Measurements from ENCODE around the gene PTTG2. TPM values are rescaled to one million over a fixed set of nuclear protein-coding genes. Genes with fewer than 3 reads are reported as not detected.

PTTG2 gene
- polyA plus RNA-seq, 3 donors = not detected

- WGBS, 3 donors = 33 to 55% (median 33%) methylated on average over 11 of the region's 11 CpGs
- no peak overlapping the region for H3K27ac ChIP-seq (ENCODE audit: low read depth, low read length)
These were observed 18.2 kb downstream of the PTTG2 start for GRCh38 chr4:37978248-37978924.

- H3K27ac ChIP-seq (ENCODE audit: low read depth, low read length) = no peak overlapping the region
These were observed 20.0 kb downstream of the PTTG2 start for GRCh38 chr4:37980246-37980645.

GRCh38 chr4:37981425-37981824 is 21.2 kb downstream of the PTTG2 start:
- H3K27ac ChIP-seq (ENCODE audit: low read depth, low read length) = no peak overlapping the region
- WGBS, 3 donors = 65 to 82% (median 80%) methylated on average over 4 of the region's 4 CpGs

More at GRCh38 chr4:37980246-37980645, 20.0 kb downstream of the PTTG2 start:
- WGBS, 3 donors = 90 to 100% (median 95%) methylated on average over 1 of the region's 1 CpG

- WGBS, 3 donors = 52 to 75% (median 70%) methylated on average over 7 of the region's 7 CpGs
- no peak overlapping the region for H3K27ac ChIP-seq (ENCODE audit: low read depth, low read length)
These were observed 21.9 kb downstream of the PTTG2 start for GRCh38 chr4:37981844-37982720.

DNA sequence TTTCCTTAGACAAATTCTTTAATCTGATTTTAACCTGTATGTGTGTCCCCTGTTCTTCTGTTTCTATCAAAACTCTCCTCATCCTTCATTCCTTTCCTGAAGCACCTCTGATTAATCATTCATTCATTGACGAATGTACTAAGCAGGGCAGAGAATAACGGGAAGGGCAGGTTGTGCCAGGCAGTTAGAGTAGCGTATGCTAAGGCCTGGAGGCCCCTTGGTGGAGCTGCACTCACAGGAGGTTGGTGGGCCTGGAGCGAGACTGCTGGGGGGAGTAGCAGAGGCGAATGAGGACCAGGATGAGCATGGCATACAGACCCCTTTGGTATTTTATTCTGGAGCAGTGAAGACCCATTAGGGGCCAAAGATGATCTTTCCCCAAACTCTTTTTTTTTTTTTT is 22.5 kb downstream of the PTTG2 start:
- 75 to 84% (median 79%) methylated on average over 5 of the region's 5 CpGs for WGBS, 3 donors
- no peak overlapping the region for H3K27ac ChIP-seq (ENCODE audit: low read depth, low read length)

GRCh38 chr4:37983951-37984350 is 23.8 kb downstream of the PTTG2 start:
- 97 to 100% (median 98%) methylated on average over 1 of the region's 1 CpG for WGBS, 3 donors
- H3K27ac ChIP-seq (ENCODE audit: low read depth, low read length) = no peak overlapping the region

DNA sequence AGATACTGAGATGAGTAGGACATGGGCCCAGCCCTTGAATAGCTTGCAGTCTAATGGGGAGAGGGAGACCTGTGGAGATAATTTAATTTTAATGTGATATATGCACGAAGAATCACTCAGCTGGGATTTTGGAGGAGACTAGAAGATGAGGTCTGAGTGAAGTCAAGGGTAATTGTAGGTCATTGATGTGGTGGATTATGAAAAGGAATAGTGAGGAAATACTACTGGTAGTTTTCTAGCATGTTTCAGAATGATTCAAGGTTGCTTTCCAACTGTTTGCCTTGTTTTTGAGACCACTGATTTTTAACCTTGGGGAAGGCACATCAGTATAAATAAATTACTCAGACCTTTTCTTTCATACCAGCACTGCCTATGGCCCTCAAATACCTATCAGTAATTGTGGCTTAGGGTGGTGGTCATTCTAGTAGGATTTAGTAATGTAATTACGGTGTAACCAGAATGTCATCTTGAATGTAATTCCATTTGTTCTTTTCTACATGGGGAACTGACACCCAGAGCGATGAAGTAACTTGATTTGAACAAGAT is 25.6 kb downstream of the PTTG2 start:
- WGBS, 3 donors = 54 to 94% (median 86%) methylated on average over 3 of the region's 3 CpGs
- no peak overlapping the region for H3K27ac ChIP-seq (ENCODE audit: low read depth, low read length)

DNA sequence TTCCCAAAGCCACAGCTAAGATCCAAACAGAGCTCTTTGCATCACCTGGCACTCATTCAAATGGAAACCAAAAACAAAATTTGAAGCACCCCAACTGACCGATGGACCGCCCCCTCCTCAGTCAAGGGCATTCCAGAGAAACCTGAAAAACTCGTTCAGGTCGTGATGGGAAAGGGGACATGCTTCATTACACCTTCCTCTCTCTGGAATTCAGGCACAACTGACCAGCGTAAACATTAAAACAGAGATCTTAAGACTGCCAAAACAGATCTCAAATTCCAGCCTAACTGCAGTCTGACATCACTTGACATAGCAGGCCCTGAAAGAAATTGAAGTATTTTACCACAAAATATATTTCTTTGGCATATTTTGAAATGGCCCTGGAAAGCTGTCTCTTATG is 28.5 kb downstream of the PTTG2 start:
- 52 to 83% (median 79%) methylated on average over 5 of the region's 5 CpGs for WGBS, 3 donors
- H3K27ac ChIP-seq (ENCODE audit: low read depth, low read length) = no peak overlapping the region

GRCh38 chr4:37989398-37990260 is 29.4 kb downstream of the PTTG2 start:
- no peak overlapping the region for H3K27ac ChIP-seq (ENCODE audit: low read depth, low read length)
- WGBS, 3 donors = 51 to 80% (median 58%) methylated on average over 8 of the region's 8 CpGs

DNA sequence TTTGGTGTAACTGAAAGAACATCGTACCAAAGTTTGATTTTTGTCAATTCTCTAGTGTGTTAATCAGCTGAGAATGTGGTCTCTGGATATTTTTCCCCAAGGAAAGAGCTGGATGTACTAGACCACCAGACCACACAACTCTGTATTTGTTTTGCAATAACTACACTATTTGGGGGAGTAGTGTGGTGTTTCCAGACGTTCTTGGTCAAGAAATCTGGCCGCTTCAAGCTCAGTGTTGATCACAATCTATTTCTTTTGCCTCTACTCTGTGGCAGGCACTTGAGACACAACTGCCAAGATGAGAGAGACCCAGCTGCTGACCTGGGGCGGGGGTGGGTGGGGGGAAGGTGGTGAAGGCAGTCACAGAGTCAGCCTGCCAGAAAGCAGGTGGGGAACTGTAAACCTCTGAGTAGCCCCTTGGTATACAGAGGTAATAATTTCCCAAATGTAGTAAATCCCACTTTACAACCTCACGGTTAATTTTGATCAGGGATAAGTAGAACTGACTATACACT is 30.6 kb downstream of the PTTG2 start:
- H3K27ac ChIP-seq (ENCODE audit: low read depth, low read length) = no peak overlapping the region
- 64 to 93% (median 70%) methylated on average over 5 of the region's 5 CpGs for WGBS, 3 donors

- no peak overlapping the region for H3K27ac ChIP-seq (ENCODE audit: low read depth, low read length)
- WGBS, 3 donors = 91 to 92% (median 91%) methylated on average over 8 of the region's 8 CpGs
These were observed 31.6 kb downstream of the PTTG2 start for GRCh38 chr4:37991623-37992410.

- 63 to 97% (median 88%) methylated on average over 10 of the region's 10 CpGs for WGBS, 3 donors
- H3K27ac ChIP-seq (ENCODE audit: low read depth, low read length) = no peak overlapping the region
These were observed 33.6 kb downstream of the PTTG2 start for GRCh38 chr4:37993806-37994205.

DNA sequence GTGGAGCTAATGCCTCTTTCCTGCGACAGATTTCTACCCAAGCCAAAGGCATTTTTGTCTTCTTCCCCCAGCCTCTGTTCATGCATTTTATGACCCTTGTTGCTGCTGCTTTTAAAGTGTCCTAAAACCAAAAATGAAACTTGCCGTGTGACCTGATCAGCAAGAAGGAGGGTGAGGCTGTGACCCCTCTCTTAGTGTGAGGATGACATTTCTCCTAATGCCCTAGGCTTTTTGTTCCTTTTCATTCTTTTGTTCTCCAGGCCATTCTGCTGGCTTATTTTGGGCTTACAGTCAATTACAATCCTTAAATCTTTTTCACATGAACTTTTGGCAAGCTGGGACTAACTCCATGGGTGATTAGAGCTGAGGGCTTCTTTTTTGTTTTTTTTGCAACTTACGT is 34.4 kb downstream of the PTTG2 start:
- no peak overlapping the region for H3K27ac ChIP-seq (ENCODE audit: low read depth, low read length)
- WGBS, 3 donors = 53 to 61% (median 56%) methylated on average over 3 of the region's 3 CpGs

DNA sequence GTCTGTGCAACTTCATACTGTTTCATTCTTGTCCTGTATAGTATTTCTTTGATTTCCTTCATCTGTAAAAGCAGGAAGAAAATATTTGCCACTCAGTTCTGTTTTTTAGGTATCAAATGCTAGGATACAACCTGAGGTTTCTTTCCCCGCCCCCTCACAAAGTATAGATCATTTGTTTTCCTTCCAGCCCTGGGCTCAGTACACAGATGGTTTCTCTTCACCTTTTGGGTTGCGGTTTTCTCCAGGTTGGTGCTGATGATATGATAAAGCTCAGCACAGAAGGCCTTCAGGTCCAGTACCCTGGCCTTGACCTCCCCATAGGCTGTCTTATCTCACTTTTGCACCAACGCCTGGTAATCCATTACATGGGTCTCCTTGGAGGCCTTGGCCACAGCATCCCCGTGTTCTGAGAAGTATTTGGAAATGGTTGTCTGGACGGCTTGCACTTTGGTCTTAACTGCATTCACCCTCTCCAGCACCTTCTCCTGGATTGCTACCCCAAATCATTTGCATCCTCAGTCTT is 35.2 kb downstream of the PTTG2 start:
- no peak overlapping the region for H3K27ac ChIP-seq (ENCODE audit: low read depth, low read length)
- WGBS, 3 donors = 79 to 96% (median 88%) methylated on average over 5 of the region's 5 CpGs

GRCh38 chr4:37995981-37996775 is 36.0 kb downstream of the PTTG2 start:
- 82 to 91% (median 82%) methylated on average over 7 of the region's 7 CpGs for WGBS, 3 donors
- no peak overlapping the region for H3K27ac ChIP-seq (ENCODE audit: low read depth, low read length)

GRCh38 chr4:37998226-37998625 is 38.0 kb downstream of the PTTG2 start:
- WGBS, 3 donors = 79 to 80% (median 79%) methylated on average over 9 of the region's 9 CpGs
- no peak overlapping the region for H3K27ac ChIP-seq (ENCODE audit: low read depth, low read length)

All from adipose tissue (tissue), 3 donors.